ENCODE measurements around the gene IFNL1. TPM values are rescaled to one million over a fixed set of nuclear protein-coding genes. Genes with fewer than 3 reads are reported as not detected.

The IFNL1 gene
- total RNA-seq, 2 donors from 2014 or later = 0.29 to 1.7 TPM

Other genes with a start within 250 kb of the IFNL1 start
- not detected for gene ACP7, start 212.0 kb upstream of the IFNL1 start, total RNA-seq
- 10 to 100 TPM; 12.9 to 17.0 TPM for gene PAK4, start 170.6 kb upstream of the IFNL1 start, total RNA-seq
- gene NCCRP1, start 99.4 kb upstream of the IFNL1 start, total RNA-seq = not detected
- not detected for gene SYCN, start 92.1 kb upstream of the IFNL1 start, total RNA-seq
- gene IFNL3, start 51.4 kb upstream of the IFNL1 start, total RNA-seq = under 1 TPM in 1 of 2 donors, not detected in 1; 0.53 TPM
- gene IFNL4, start 47.6 kb upstream of the IFNL1 start, total RNA-seq = not detected
- under 1 TPM in 1 of 2 donors, not detected in 1; 0.46 TPM for gene IFNL2, start 28.0 kb upstream of the IFNL1 start, total RNA-seq
- 1 to 10 TPM; 4.5 to 6.7 TPM for gene LRFN1, start 24.5 kb downstream of the IFNL1 start, total RNA-seq
- gene GMFG, start 39.6 kb downstream of the IFNL1 start, total RNA-seq = 100 to 1,000 TPM; 351 to 353 TPM
- gene SAMD4B, start 46.0 kb downstream of the IFNL1 start, total RNA-seq = 10 to 100 TPM; 59.6 to 63.6 TPM
- gene PAF1, start 94.7 kb downstream of the IFNL1 start, total RNA-seq = 10 to 100 TPM; 52.0 TPM
- gene MED29, start 95.0 kb downstream of the IFNL1 start, total RNA-seq = 10 to 100 TPM; 26.4 to 34.3 TPM
- gene ZFP36, start 110.4 kb downstream of the IFNL1 start, total RNA-seq = 100 to 1,000 TPM in 1 of 2 donors, 10 to 100 TPM in 1; 81.4 to 108 TPM
- gene PLEKHG2, start 116.3 kb downstream of the IFNL1 start, total RNA-seq = 10 to 100 TPM; 86.5 to 92.1 TPM
- 1,000 to 10,000 TPM; 3,177 to 3,644 TPM for gene RPS16, start 139.5 kb downstream of the IFNL1 start, total RNA-seq
- gene SUPT5H, start 149.2 kb downstream of the IFNL1 start, total RNA-seq = 100 to 1,000 TPM; 192 to 201 TPM
- gene TIMM50, start 184.4 kb downstream of the IFNL1 start, total RNA-seq = 10 to 100 TPM; 52.4 to 55.8 TPM
- gene DLL3, start 202.5 kb downstream of the IFNL1 start, total RNA-seq = 1 to 10 TPM in 1 of 2 donors, under 1 TPM in 1; 0.72 to 1.1 TPM
- gene SELENOV, start 218.7 kb downstream of the IFNL1 start, total RNA-seq = not detected
- gene EID2B, start 236.4 kb downstream of the IFNL1 start, total RNA-seq = 1 to 10 TPM; 4.3 to 4.5 TPM
- gene EID2, start 243.8 kb downstream of the IFNL1 start, total RNA-seq = 10 to 100 TPM; 15.3 to 16.0 TPM